Fibroblast of upper back skin (primary cell): Measurements from ENCODE around the gene RAB7B.

Source experiments
- DNase-seq: peaks from one replicate; pipeline ENCODE4 v3.0.0-alpha.2; 2013

Gene RAB7B

GRCh38 chr1:205972491-205973168 lies 30.6 kb downstream of the RAB7B start:
- DNase-seq, result peak; percentile 51

GRCh38 chr1:205972081-205972480 lies 31.1 kb downstream of the RAB7B start:
- DNase-seq, result no peak

GRCh38 chr1:205971082-205971481 lies 32.1 kb downstream of the RAB7B start:
- DNase-seq, result no peak

- DNase-seq, result no peak
Measured at GRCh38 chr1:205970486-205970885, 32.7 kb downstream of the RAB7B start.

GRCh38 chr1:205969229-205969628 lies 34.0 kb downstream of the RAB7B start:
- no peak for DNase-seq

GRCh38 chr1:205967554-205968335 lies 35.5 kb downstream of the RAB7B start:
- DNase-seq, result no peak

GRCh38 chr1:205965036-205965884 lies 37.9 kb downstream of the RAB7B start:
- DNase-seq, result no peak

- DNase-seq, result peak; percentile 85
Measured at GRCh38 chr1:205963352-205964155, 39.6 kb downstream of the RAB7B start.

GRCh38 chr1:205962821-205963221 lies 40.4 kb downstream of the RAB7B start:
- no peak for DNase-seq

GRCh38 chr1:205961991-205962820 lies 41.0 kb downstream of the RAB7B start:
- DNase-seq, result peak; percentile 68

- DNase-seq, result peak; percentile 14
Measured at GRCh38 chr1:205961405-205961804, 41.8 kb downstream of the RAB7B start.

- no peak for DNase-seq
Measured at GRCh38 chr1:205959789-205960188, 43.4 kb downstream of the RAB7B start.

GRCh38 chr1:205955499-205955898 lies 47.7 kb downstream of the RAB7B start:
- DNase-seq, result no peak

- DNase-seq, result no peak
Measured at GRCh38 chr1:205954819-205955404, 48.3 kb downstream of the RAB7B start.

- no peak for DNase-seq
Measured at GRCh38 chr1:205951746-205952145, 51.4 kb downstream of the RAB7B start.

- peak; percentile 57 for DNase-seq
Measured at GRCh38 chr1:205950826-205951549, 52.2 kb downstream of the RAB7B start.

- DNase-seq, result peak; percentile 34
Measured at GRCh38 chr1:205950280-205950679, 52.9 kb downstream of the RAB7B start.

GRCh38 chr1:205949753-205950152 lies 53.4 kb downstream of the RAB7B start:
- DNase-seq, result no peak

- no peak for DNase-seq
Measured at GRCh38 chr1:205948886-205949285, 54.3 kb downstream of the RAB7B start.

GRCh38 chr1:205948039-205948438 lies 55.2 kb downstream of the RAB7B start:
- DNase-seq, result no peak

- DNase-seq, result no peak
Measured at GRCh38 chr1:205947024-205947423, 56.2 kb downstream of the RAB7B start.
